Measurements from ENCODE around the gene TTC21B.

The TTC21B gene

DNA sequence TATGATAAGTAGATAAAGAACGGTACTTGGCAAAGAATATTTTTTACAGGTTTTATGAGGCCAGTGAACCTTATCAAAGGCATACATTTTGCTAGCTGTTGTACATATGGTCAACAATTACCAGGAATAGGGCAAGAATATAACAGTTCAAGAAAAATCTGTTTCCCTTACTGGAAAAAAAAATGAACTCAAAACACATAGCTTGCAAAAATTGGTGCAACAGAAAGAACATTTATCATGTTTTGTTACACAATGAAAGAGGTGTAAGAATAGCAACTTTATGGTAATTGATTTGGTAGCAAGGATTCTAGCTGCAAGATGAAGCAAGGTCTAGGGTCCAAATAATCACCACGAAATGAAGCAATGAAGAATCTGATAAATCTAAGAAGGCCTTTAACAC is 41.6 kb downstream of the TTC21B start:
- in situ Hi-C loops (cut with MboI; ENCODE audit: low pct_unique_long_range_greater_than_20kb, low sequenced_read_pairs, unreplicated experiment): no loop called here
- DNase-seq (ENCODE audit: low spot score): no peak
- TF ChIP-seq, protein P1, sequence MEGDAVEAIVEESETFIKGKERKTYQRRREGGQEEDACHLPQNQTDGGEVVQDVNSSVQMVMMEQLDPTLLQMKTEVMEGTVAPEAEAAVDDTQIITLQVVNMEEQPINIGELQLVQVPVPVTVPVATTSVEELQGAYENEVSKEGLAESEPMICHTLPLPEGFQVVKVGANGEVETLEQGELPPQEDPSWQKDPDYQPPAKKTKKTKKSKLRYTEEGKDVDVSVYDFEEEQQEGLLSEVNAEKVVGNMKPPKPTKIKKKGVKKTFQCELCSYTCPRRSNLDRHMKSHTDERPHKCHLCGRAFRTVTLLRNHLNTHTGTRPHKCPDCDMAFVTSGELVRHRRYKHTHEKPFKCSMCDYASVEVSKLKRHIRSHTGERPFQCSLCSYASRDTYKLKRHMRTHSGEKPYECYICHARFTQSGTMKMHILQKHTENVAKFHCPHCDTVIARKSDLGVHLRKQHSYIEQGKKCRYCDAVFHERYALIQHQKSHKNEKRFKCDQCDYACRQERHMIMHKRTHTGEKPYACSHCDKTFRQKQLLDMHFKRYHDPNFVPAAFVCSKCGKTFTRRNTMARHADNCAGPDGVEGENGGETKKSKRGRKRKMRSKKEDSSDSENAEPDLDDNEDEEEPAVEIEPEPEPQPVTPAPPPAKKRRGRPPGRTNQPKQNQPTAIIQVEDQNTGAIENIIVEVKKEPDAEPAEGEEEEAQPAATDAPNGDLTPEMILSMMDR (IDR thresholded peaks at IDR 0.05; ENCODE audit: extremely low read depth, insufficient read depth, missing control alignments): no peak

DNA sequence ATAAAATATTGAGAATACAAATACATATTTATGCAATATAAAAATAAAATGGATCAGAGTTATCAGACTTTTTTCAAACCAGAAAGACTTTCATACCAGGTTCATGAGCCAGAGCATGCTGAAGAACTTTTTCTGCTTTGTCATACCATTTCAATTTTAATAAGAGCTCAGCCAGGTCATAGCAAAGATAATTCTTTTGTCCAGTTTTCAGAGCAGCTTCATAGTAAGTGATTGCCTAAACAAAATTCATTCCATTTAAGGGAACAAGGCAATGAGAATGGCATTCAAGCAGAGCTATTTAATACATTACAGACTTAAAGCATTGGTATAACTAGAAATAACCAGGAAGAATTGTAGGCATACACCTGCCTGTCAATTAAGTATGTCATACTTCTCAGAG is 42.3 kb downstream of the TTC21B start:
- DNase-seq (ENCODE audit: low spot score): no peak
- TF ChIP-seq, protein P1 (IDR thresholded peaks at IDR 0.05; ENCODE audit: extremely low read depth, insufficient read depth, missing control alignments): no peak
- in situ Hi-C loops (cut with MboI; ENCODE audit: low pct_unique_long_range_greater_than_20kb, low sequenced_read_pairs, unreplicated experiment): no loop called here

DNA sequence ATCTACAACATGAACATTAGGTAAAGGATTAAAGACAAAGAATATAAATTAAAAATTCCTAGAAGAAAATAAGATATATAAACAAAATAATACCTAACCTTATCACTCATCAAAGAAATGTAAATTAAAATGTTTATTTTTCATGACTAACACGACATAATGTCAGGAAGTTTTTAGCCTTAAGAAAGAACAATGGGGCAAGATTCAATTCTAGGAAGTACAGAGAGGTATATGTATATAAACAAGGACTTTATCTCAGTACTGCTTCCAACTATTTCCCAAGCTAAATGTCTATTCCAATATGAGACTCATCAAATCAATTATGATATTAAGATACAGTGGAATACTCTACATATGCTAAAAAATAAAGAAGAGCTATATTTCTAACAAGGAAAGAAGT is 44.1 kb downstream of the TTC21B start:
- TF ChIP-seq, protein P1 (IDR thresholded peaks at IDR 0.05; ENCODE audit: extremely low read depth, insufficient read depth, missing control alignments): no peak
- in situ Hi-C loops (cut with MboI; ENCODE audit: low pct_unique_long_range_greater_than_20kb, low sequenced_read_pairs, unreplicated experiment): no loop called here
- DNase-seq (ENCODE audit: low spot score): no peak

DNA sequence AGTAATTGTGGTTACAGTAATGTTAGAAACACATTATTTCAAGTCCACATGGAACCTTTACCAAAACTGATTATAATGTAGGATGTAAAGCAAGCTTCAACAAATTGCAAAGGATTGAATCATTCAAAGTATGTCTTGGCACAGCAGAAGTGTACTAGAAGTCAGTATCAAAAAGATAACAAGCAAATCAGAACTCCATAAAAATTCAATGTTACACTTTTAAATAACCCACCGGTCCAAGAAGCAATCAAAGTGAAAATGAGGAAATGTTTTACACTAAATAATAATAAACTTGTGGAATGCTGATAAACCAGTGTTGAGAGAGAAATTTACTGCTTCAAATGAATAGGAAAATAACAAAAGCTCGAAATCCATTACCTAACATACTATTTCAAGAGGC is 47.7 kb downstream of the TTC21B start:
- in situ Hi-C loops (cut with MboI; ENCODE audit: low pct_unique_long_range_greater_than_20kb, low sequenced_read_pairs, unreplicated experiment): no loop called here
- TF ChIP-seq, protein P1 (IDR thresholded peaks at IDR 0.05; ENCODE audit: extremely low read depth, insufficient read depth, missing control alignments): no peak
- no peak for DNase-seq (ENCODE audit: low spot score)

DNA sequence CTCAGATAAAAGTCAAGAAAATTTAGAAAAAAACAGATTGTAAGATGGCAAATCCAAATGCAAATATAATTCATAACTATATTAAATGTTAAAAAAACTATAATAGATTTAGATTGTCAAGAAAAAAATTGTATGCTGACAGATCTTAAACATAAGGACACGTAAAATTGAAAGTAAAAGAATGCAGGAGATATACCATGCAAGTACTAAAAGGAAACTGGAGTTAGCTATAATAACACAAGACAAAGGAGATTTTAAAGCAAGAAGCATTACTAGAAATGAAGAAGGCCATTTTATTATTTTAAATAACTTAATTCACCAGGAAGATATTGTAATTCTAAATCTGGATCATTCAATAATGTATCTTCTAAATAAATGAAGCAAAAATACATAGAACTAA is 48.3 kb downstream of the TTC21B start:
- DNase-seq (ENCODE audit: low spot score): no peak
- in situ Hi-C loops (cut with MboI; ENCODE audit: low pct_unique_long_range_greater_than_20kb, low sequenced_read_pairs, unreplicated experiment): no loop called here
- TF ChIP-seq, protein P1 (IDR thresholded peaks at IDR 0.05; ENCODE audit: extremely low read depth, insufficient read depth, missing control alignments): no peak

DNA sequence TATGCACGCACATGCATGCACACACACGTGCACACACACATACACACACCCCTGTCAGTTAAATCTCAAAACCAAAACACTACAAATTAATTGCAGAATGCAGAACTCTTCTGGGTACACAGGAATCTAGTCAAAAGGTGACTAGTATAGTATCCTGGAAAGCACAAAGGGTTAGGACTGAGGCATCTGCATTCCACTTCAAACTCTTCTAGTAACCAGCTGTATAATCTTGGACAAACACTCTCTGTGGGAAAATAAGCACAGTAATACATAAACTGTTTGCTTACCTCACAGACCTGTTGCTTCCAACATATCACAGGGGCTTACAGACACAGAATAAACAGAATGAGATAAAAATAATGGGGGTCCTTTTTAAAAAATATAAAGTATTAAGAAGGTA is 49.1 kb downstream of the TTC21B start:
- in situ Hi-C loops (cut with MboI; ENCODE audit: low pct_unique_long_range_greater_than_20kb, low sequenced_read_pairs, unreplicated experiment): no loop called here
- DNase-seq (ENCODE audit: low spot score): no peak
- TF ChIP-seq, protein P1 (IDR thresholded peaks at IDR 0.05; ENCODE audit: extremely low read depth, insufficient read depth, missing control alignments): no peak

DNA sequence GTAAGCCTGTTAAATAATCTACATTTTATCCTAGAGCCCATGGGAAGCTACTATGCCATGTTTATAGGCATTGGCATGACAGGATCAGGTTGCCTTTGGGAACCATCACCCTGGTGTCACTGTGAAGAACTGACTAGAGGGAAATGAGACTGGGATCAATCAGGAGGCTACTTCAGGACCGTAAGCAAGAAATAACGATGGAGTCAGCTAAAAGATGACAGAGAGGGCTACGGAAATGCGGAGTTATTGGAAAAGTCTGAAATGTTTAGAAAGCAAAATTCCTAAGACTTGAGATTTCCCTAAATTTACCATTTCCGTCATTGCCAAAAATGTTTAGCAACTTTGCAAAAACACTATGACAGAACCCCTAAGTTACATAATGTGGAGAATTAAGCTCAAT is 50.2 kb downstream of the TTC21B start:
- TF ChIP-seq, protein P1 (IDR thresholded peaks at IDR 0.05; ENCODE audit: extremely low read depth, insufficient read depth, missing control alignments): no peak
- DNase-seq (ENCODE audit: low spot score): no peak
- in situ Hi-C loops (cut with MboI; ENCODE audit: low pct_unique_long_range_greater_than_20kb, low sequenced_read_pairs, unreplicated experiment): no loop called here
